T-helper 17 cell (primary cell): Measurements from ENCODE around the gene TBL1X. TPM values are rescaled to one million over a fixed set of nuclear protein-coding genes. Genes with fewer than 3 reads are reported as not detected.

ENCODE experiments used
- ATAC-seq: fragments of 150-1000 bp; cut with Tn5 transposase; 2 replicates; pipeline ENCODE4 v1.10.0; 2021; ENCODE audit warnings: mild to moderate bottlenecking, moderate library complexity
- DNase-seq, 3 donors: peaks; one replicate each; pipeline versions ENCODE4 v3.0.0 to v3.0.0-alpha.2; 2020 to 2021
- H3K9me3 ChIP-seq: one replicate; pipeline ENCODE4 v1.7.0; 2013; ENCODE audit warnings: low read length, mild to moderate bottlenecking; ENCODE audit not compliant: control insufficient read depth, poor library complexity, severe bottlenecking
- H3K27ac Mint-ChIP-seq: one replicate; pipeline ENCODE4 v1.8.0; 2022; ENCODE audit warnings: mild to moderate bottlenecking, moderate library complexity, mixed read lengths
- H3K27me3 Mint-ChIP-seq: one replicate; pipeline ENCODE4 v1.8.0; 2022; ENCODE audit warnings: mixed read lengths
- H3K36me3 Mint-ChIP-seq: one replicate; pipeline ENCODE4 v1.8.0; 2022; ENCODE audit warnings: low read depth, mixed read lengths
- H3K4me1 Mint-ChIP-seq: one replicate; pipeline ENCODE4 v1.8.0; 2022; ENCODE audit warnings: mild to moderate bottlenecking, mixed read lengths
- H3K4me3 Mint-ChIP-seq: one replicate; pipeline ENCODE4 v1.8.0; 2022; ENCODE audit warnings: mild to moderate bottlenecking, moderate library complexity, mixed read lengths
- total RNA-seq, 4 donors: library from RNA in 2 of 4; stranded (reverse) in 2 of 4; gene quantifications; one replicate each; pipeline ENCODE4 v1.2.3 and lab custom pipeline; 2022 to 2026

The TBL1X gene
- total RNA-seq, 2 donors from 2014 or later, result 15.7 to 20.2 TPM

- no peak overlapping the region for H3K4me3 Mint-ChIP-seq
- H3K9me3 ChIP-seq, result no peaks in the 10 kb centered on the region
- no peaks in the 10 kb centered on the region for H3K36me3 Mint-ChIP-seq
- H3K27me3 Mint-ChIP-seq, result no peaks in the 10 kb centered on the region
- H3K27ac Mint-ChIP-seq, result no peak overlapping the region
- no peak for DNase-seq
- ATAC-seq, result no peak
- H3K4me1 Mint-ChIP-seq, result peaks cover 12% of the 10 kb centered on the region
Measured at GRCh38 chrX:9646471-9647224, 181.8 kb downstream of the TBL1X start.

GRCh38 chrX:9647431-9647830, 182.6 kb downstream of the TBL1X start:
- no peaks in the 10 kb centered on the region for H3K9me3 ChIP-seq
- peaks cover 11% of the 10 kb centered on the region for H3K4me1 Mint-ChIP-seq
- no peak overlapping the region for H3K4me3 Mint-ChIP-seq
- no peaks in the 10 kb centered on the region for H3K36me3 Mint-ChIP-seq
- DNase-seq (no peak), ATAC-seq (no peak)
- H3K27me3 Mint-ChIP-seq, result no peaks in the 10 kb centered on the region
- H3K27ac Mint-ChIP-seq, result no peak overlapping the region

- DNase-seq, result no peak
- H3K9me3 ChIP-seq, result no peaks in the 10 kb centered on the region
Measured at GRCh38 chrX:9650091-9650490, 185.2 kb downstream of the TBL1X start.

GRCh38 chrX:9651737-9652136, 186.9 kb downstream of the TBL1X start:
- Mint-ChIP-seq H3K27ac (no peak overlapping the region), H3K27me3 (no peaks in the 10 kb centered on the region), H3K4me3 (no peak overlapping the region), H3K36me3 (no peaks in the 10 kb centered on the region), H3K4me1 (peaks cover 3% of the 10 kb centered on the region)
- H3K9me3 ChIP-seq, result no peaks in the 10 kb centered on the region
- ATAC-seq (no peak), DNase-seq (no peak)

More at GRCh38 chrX:9650091-9650490, 185.2 kb downstream of the TBL1X start:
- no peaks in the 10 kb centered on the region for H3K27me3 Mint-ChIP-seq
- H3K4me3 Mint-ChIP-seq, result no peak overlapping the region
- ATAC-seq, result no peak
- H3K4me1 Mint-ChIP-seq, result peaks cover 2% of the 10 kb centered on the region
- H3K36me3 Mint-ChIP-seq, result no peaks in the 10 kb centered on the region
- H3K27ac Mint-ChIP-seq, result no peak overlapping the region

- DNase-seq (no peak), ATAC-seq (no peak)
- no peaks in the 10 kb centered on the region for H3K9me3 ChIP-seq
- Mint-ChIP-seq H3K4me1 (peaks cover 4% of the 10 kb centered on the region), H3K4me3 (no peak overlapping the region), H3K27ac (no peak overlapping the region), H3K36me3 (no peaks in the 10 kb centered on the region), H3K27me3 (no peaks in the 10 kb centered on the region)
Measured at GRCh38 chrX:9654929-9655328, 190.1 kb downstream of the TBL1X start.

- H3K27me3 Mint-ChIP-seq, result no peaks in the 10 kb centered on the region
- H3K9me3 ChIP-seq, result no peaks in the 10 kb centered on the region
- H3K4me1 Mint-ChIP-seq, result peaks cover 2% of the 10 kb centered on the region
- ATAC-seq, result peak; percentile 23
- no peaks in the 10 kb centered on the region for H3K36me3 Mint-ChIP-seq
- no peak for DNase-seq
- peak overlapping the region; percentile 21 for H3K27ac Mint-ChIP-seq
- H3K4me3 Mint-ChIP-seq, result no peak overlapping the region
Measured at GRCh38 chrX:9656277-9656676, 191.4 kb downstream of the TBL1X start.

- Mint-ChIP-seq H3K27me3 (no peaks in the 10 kb centered on the region), H3K36me3 (no peaks in the 10 kb centered on the region), H3K4me3 (no peak overlapping the region), H3K27ac (no peak overlapping the region), H3K4me1 (peaks cover 2% of the 10 kb centered on the region)
- no peaks in the 10 kb centered on the region for H3K9me3 ChIP-seq
- DNase-seq, result no peak
- no peak for ATAC-seq
Measured at GRCh38 chrX:9656871-9657270, 192.0 kb downstream of the TBL1X start.

- peaks cover 2% of the 10 kb centered on the region for H3K4me1 Mint-ChIP-seq
- H3K4me3 Mint-ChIP-seq, result no peak overlapping the region
- H3K27me3 Mint-ChIP-seq, result no peaks in the 10 kb centered on the region
- no peaks in the 10 kb centered on the region for H3K36me3 Mint-ChIP-seq
- H3K27ac Mint-ChIP-seq, result no peak overlapping the region
- no peak for ATAC-seq
- H3K9me3 ChIP-seq, result no peaks in the 10 kb centered on the region
- no peak for DNase-seq
Measured at GRCh38 chrX:9657590-9658256, 192.9 kb downstream of the TBL1X start.

- ATAC-seq (no peak), DNase-seq (no peak)
- H3K27ac Mint-ChIP-seq, result no peak overlapping the region
- H3K9me3 ChIP-seq, result no peaks in the 10 kb centered on the region
- H3K4me1 Mint-ChIP-seq, result peaks cover 2% of the 10 kb centered on the region
- no peak overlapping the region for H3K4me3 Mint-ChIP-seq
- no peaks in the 10 kb centered on the region for H3K27me3 Mint-ChIP-seq
- no peaks in the 10 kb centered on the region for H3K36me3 Mint-ChIP-seq
Measured at GRCh38 chrX:9658409-9658808, 193.6 kb downstream of the TBL1X start.

- H3K4me1 Mint-ChIP-seq, result peaks cover 2% of the 10 kb centered on the region
- H3K27me3 Mint-ChIP-seq, result no peaks in the 10 kb centered on the region
- no peaks in the 10 kb centered on the region for H3K36me3 Mint-ChIP-seq
- no peaks in the 10 kb centered on the region for H3K9me3 ChIP-seq
- no peak overlapping the region for H3K4me3 Mint-ChIP-seq
- DNase-seq (no peak), ATAC-seq (no peak)
- no peak overlapping the region for H3K27ac Mint-ChIP-seq
Measured at GRCh38 chrX:9659571-9660195, 194.8 kb downstream of the TBL1X start.

- Mint-ChIP-seq H3K27me3 (no peaks in the 10 kb centered on the region), H3K4me1 (no peaks in the 10 kb centered on the region), H3K4me3 (no peak overlapping the region), H3K36me3 (no peaks in the 10 kb centered on the region), H3K27ac (no peak overlapping the region)
- ATAC-seq, result no peak
- no peaks in the 10 kb centered on the region for H3K9me3 ChIP-seq
- DNase-seq, result no peak
Measured at GRCh38 chrX:9662148-9662547, 197.3 kb downstream of the TBL1X start.

GRCh38 chrX:9663216-9663615, 198.4 kb downstream of the TBL1X start:
- Mint-ChIP-seq H3K27ac (no peak overlapping the region), H3K36me3 (no peaks in the 10 kb centered on the region)

GRCh38 chrX:9664224-9664623, 199.4 kb downstream of the TBL1X start:
- Mint-ChIP-seq H3K4me1 (no peaks in the 10 kb centered on the region), H3K4me3 (no peak overlapping the region), H3K36me3 (no peaks in the 10 kb centered on the region), H3K27ac (no peak overlapping the region), H3K27me3 (no peaks in the 10 kb centered on the region)
- no peak for DNase-seq
- no peaks in the 10 kb centered on the region for H3K9me3 ChIP-seq
- ATAC-seq, result no peak

More at GRCh38 chrX:9663216-9663615, 198.4 kb downstream of the TBL1X start:
- DNase-seq (no peak), ATAC-seq (no peak)
- Mint-ChIP-seq H3K27me3 (no peaks in the 10 kb centered on the region), H3K4me1 (no peaks in the 10 kb centered on the region), H3K4me3 (no peak overlapping the region)
- no peaks in the 10 kb centered on the region for H3K9me3 ChIP-seq
